Measurements from ENCODE around the gene PABPC3. TPM values are rescaled to one million over a fixed set of nuclear protein-coding genes. Genes with fewer than 3 reads are reported as not detected.

PABPC3 gene
- total RNA-seq, 1 donor: under 0.01 TPM

DNA sequence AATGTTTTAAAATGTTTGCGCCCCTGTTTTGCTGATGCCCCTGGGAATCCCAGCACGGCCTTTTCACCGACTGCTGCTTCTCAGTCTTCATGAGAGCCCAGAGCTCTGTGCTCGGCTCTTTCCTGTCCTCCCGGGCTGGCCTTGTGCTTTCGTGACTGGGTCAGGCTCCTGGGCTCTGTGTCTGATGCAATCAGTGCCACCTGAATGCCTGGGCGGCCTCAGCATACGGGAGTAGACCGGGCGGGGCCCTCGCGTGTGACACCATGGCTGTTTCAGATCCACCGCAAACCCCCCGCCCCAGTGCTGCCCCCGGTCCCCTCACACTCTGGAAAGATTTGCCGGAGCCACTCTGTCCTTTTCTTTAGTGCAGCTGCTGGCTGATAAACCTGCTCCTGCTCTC, 21.4 kb downstream of the PABPC3 start:
- no peak for DNase-seq (ENCODE audit: low read depth)
- no peak for TF ChIP-seq CTCF (IDR thresholded peaks at IDR 0.05; ENCODE audit: insufficient read depth, low read depth, low read length)

GRCh38 chr13:25118378-25118905, 22.5 kb downstream of the PABPC3 start:
- DNase-seq (ENCODE audit: low read depth): no peak
- no peak for TF ChIP-seq CTCF (IDR thresholded peaks at IDR 0.05; ENCODE audit: insufficient read depth, low read depth, low read length)
- no peak overlapping the region for H3K4me3 ChIP-seq (ENCODE audit: low read depth, low read length)

More for the DNA sequence above, 21.4 kb downstream of the PABPC3 start:
- no peak overlapping the region for H3K4me3 ChIP-seq (ENCODE audit: low read depth, low read length)

DNA sequence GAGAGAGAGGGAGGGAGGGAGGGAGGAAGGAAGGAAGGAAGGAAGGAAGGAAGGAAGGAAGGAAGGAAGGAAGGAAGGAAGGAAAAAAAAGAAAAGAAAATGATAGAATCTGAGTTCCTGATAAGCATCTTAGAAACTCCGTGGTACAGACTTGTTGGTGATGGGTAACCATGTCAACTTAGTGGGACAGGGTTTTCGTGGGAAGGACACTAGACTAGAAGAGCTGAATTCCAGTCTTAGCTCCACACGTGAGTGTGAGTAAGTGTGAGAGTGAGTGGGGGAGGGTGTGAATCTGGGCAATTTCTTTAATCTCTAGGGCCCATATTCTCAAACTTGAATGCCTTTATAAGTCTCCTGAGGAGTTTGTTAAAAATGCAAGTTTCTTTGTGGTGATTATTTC, 35.0 kb downstream of the PABPC3 start:
- TF ChIP-seq CTCF (IDR thresholded peaks at IDR 0.05; ENCODE audit: insufficient read depth, low read depth, low read length): no peak
- DNase-seq (ENCODE audit: low read depth): no peak
- no peak overlapping the region for H3K4me3 ChIP-seq (ENCODE audit: low read depth, low read length)

- H3K4me3 ChIP-seq (ENCODE audit: low read depth, low read length): no peak overlapping the region
- no peak for DNase-seq (ENCODE audit: low read depth)
- no peak for TF ChIP-seq CTCF (IDR thresholded peaks at IDR 0.05; ENCODE audit: insufficient read depth, low read depth, low read length)
Measured at GRCh38 chr13:25131881-25132420, 36.0 kb downstream of the PABPC3 start.

GRCh38 chr13:25132751-25133390, 36.9 kb downstream of the PABPC3 start:
- no peak for DNase-seq (ENCODE audit: low read depth)
- H3K4me3 ChIP-seq (ENCODE audit: low read depth, low read length): no peak overlapping the region
- TF ChIP-seq CTCF (IDR thresholded peaks at IDR 0.05; ENCODE audit: insufficient read depth, low read depth, low read length): no peak

DNA sequence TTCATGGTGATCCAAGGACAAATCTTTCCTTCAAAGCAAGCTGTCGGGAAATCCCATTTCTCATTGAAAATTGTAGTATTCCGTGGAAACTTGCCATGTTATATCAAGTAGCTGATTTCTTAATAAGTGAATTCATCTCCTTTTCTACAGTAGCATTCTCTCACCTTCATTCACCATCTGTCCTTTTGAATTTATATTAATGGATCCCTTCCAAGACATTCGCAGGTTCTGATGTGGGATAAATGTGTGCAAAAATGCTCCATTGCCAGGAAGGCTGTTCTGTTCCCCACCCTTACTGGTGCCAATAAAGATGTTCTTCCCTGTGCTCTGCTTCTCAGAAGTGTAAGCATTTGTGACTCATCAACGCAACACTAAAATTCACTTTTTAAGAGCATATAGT, 40.0 kb downstream of the PABPC3 start:
- H3K4me3 ChIP-seq (ENCODE audit: low read depth, low read length): no peak overlapping the region
- DNase-seq (ENCODE audit: low read depth): no peak
- no peak for TF ChIP-seq CTCF (IDR thresholded peaks at IDR 0.05; ENCODE audit: insufficient read depth, low read depth, low read length)
